GM12892 (cell line): ENCODE results near the gene TMPRSS11F.
"Not testable (repeated sequence)": the region's sequence is repeated elsewhere in the genome, so short reads cannot be mapped to it uniquely, and the experiment has no call there.

ENCODE experiments used
- POLR2A ChIP-seq: IDR thresholded peaks from 2 replicates; pipeline ENCODE4 v1.6.1; 2011; ENCODE audit warnings: low read depth, low read length, control low read depth
- POLR2AphosphoS5 ChIP-seq: IDR thresholded peaks from 2 replicates; pipeline ENCODE4 v1.6.1; 2011; ENCODE audit warnings: low read depth, low read length, control low read depth
- TAF1 ChIP-seq: IDR thresholded peaks from 2 replicates; pipeline ENCODE4 v1.6.1; 2011; ENCODE audit warnings: low read depth, mild to moderate bottlenecking, control low read depth, low read length, borderline replicate concordance

- TF ChIP-seq POLR2A, POLR2AphosphoS5, TAF1: not testable (repeated sequence)
Measured at GRCh38 chr4:68174389-68174788, 44.7 kb upstream of the TMPRSS11F start.
